DMS79 treated with DMSO at 0.1 percent for 48 hours (cell line): ENCODE measurements around the gene LHPP.
A peak's percentile ranks its signal among the peaks of the same experiment; 100 is the strongest.

ENCODE experiments used
- DNase-seq: peaks from one replicate; lab custom pipeline; 2025; lab: John Stamatoyannopoulos, UW

The LHPP gene

DNA sequence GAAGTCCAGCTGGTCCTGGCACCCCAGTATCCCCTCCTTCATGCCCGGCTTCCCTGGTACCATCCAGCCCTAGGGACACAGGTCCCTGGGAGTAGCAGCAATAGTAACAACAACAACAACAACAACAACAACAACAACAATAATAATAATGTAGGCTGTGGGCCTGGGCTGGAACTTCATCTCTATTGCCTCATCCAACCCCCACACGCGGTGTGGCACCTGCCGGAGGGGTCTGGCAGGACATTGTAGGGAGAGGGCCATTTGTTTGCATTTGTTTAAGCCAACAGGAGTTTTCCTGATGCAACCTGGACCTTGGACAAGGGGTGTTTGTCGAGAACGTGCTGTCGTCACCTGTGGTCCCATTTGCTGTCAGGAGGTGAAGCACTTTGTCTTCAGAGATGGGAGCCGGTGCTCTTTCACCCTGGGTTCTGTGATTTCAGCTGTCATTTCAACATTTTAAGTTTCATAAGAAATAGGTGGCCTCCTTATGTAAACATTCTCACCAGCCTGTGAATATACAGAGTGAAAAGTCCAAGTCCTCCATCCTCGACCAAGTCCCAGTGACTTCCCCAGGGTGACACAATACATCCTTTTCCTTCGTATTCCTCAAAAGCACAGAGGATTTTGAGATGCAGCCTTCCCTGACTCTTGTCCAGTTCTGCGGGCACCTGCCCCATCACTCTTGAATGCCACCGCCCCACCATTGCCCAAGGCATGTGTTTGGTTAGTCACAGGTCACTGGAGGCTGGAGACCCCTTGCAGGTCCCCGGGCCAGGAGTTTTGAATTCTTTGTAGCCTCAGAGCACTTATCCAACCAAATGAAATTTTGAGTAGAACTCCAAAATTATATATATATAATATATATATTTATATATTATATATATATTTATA is 9.2 kb downstream of the LHPP start:
- DNase-seq = no peak

DNA sequence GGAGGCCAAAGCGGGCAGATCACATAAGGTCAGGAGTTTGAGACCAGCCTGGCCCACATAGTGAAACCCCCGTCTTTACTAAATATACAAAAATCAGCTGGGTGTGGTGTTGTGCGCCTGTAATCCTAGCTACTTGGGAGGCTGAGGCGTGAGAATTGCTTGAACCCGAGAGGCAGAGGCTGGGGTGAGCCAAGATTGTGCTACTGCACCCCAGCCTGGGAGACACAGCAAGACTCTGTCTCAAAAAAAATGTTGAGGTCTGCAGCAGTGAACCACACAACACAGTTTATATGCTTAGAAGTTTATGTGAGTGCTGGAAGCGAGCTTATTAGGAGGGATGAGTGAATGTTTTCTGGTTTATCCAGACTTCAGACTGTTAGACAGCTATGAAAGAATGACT is 10.4 kb downstream of the LHPP start:
- no peak for DNase-seq

DNA sequence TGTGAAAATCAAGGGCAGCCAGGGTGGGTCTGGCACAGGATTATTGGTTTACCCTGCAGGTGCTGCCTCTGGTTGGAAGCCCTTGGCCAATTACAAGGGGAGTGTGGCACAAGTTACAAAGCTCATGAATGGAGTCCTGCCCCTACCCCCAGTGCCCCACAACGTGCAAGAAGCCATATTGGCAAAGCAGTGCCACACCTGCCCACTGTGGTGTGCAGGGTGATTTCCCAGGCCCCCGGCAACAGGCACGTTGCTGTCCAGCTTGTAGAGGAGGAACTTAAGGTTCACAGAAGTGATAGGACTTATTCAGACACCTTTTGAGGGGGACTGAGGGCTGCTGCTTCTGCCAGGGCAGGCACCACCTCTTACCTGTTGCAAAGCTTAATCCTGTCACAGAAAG is 11.4 kb downstream of the LHPP start:
- DNase-seq = no peak

DNA sequence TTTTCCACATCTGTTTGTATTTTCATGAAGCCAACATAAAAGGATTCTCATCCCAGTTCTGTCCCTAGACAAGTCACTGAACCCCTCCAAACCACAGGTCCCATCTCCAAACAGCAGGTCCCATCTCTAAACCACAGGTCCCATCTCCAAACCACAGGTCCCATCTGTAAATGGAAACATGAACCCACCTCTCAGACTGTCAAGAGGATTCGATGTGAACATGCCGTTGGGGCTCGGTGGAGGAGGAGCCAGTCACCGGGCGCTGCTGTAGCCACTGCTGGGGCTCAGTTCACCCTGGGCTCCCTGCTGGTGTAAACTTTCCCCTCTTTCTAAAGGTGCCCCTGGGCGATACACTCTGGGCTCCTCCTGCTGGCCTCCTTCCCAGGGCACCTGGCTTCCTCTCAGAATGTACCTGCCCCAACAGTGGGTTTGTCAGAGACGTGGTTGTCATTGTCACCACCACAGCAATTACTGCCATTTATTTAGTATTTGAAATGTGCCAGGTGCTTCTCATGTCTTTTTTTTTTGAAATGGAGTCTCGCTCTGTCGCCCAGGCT is 13.0 kb downstream of the LHPP start:
- DNase-seq = no peak

DNA sequence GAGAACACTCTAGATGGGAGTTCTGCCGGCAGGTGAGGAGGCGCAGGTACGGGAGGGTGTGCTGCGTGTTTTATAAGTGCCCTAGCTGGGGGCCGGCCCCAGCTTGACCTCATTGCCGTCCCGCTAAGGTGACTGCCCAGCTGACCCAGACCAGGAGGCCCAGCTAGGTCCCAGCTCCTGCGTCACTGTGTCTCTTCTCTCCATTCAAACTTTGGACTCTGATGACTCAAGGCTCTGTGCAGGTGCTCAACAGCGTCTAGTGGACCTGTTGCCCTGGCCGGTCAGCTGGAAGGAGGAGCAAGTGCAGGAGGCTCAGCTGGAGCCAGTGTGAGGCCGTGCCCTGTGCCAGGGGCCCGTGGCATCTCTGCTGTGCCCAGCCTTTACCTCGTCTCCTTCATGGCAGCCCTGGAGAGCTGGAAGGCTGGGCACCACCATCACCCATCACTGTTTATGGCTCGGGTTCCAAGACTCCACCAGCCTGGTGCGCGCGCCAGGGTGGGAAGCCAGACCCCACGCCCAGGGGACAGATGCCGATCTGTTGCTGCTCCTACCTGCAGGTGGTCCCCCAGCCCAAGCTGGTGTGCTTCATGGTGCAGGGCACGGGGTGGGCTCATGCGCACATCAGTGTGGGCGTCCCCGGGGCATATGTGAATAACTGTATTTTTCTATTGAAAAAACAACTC is 14.6 kb downstream of the LHPP start:
- DNase-seq = no peak

DNA sequence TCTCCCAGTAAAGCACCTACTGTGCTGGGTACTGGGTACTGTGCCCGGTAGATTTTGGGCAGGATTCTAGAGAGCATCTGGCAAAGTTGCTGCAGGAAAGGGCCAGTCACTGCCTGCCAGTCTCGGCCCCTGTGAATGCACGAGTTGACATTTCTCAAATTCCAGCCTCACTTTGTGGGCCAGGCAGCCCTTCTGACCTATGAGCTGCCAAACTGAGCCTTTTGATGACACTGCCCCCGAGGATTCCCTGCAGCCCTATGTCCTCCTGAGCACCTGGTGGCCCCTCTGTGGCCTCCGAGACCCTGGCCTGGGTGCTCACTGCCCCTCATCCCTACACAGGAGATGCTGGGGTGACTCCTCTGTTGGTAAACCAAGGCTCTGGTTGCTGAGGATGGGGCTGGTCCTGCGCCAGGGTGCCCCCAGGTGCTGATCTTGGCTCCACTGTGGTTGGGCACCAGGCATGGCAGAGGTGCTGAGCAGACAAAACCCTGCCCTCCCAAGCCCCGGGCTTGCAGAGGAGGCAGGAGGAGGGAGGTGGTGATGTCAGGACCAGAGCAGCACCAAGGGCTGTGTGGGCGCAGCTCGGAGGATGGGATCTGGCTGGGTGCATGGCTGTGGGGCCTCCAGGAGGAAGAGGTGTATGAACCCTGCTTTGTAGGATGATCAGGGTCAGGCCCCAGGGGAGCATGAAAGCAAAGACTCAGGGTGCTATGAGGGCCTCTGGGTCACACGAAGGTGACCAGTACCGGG is 16.2 kb downstream of the LHPP start:
- no peak for DNase-seq

DNA sequence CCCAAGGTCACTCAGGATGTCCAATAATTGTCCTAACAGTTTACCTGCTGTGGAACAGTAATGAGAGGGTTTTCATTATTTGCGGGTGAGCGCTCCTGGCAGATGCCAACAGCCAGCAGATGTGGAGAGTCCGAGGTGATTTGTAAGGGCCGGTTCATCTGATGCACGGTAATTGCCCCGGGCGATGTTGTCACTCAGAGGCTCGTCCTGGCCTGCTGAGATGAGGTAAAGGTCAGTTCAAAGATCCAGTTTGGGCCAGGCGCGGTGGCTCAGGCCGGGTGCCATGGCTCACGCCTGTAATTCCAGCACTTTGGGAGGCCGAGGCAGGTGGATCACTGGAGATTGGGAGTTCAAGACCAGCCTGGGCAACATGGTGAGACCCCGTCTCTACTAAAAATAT is 16.9 kb downstream of the LHPP start:
- no peak for DNase-seq

DNA sequence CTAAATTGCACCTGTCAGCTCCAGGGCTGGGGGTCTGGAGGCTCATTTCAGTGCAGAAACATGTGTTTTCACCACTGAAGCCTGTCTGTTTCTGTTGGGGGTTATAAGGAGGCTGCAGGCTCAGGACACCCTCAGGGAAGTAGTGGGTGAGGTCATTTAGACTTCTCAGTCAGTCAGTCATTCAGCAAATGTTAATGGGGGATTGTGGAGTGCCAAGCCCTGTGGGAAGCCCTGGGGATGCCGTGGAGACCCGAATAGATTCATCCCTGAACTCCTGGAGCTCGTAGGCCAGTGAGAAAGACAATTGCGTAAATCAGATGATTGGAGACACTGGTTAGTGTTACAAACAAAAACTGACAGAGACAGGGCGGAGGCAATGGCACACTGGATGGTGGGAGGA is 19.2 kb downstream of the LHPP start:
- no peak for DNase-seq

DNA sequence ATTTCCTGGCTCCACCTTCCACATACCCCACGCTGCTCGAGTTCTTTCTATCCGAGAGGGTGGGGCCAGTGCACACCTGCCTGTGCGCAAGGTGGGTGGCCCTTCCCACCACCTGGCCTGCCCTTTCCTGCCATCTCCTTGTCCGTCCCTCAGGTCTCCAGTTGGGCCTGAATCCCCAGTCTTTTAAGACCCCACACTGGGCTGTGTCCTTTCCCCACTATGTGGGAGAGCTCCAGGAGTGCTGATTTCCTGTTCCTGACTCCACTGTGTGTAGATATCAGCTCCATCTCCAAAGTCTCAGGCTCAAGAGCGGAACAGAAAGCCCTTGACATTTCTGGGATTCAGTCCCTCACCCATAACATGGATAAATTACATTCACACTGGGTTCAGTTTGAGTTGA is 20.1 kb downstream of the LHPP start:
- DNase-seq = peak; percentile 55

DNA sequence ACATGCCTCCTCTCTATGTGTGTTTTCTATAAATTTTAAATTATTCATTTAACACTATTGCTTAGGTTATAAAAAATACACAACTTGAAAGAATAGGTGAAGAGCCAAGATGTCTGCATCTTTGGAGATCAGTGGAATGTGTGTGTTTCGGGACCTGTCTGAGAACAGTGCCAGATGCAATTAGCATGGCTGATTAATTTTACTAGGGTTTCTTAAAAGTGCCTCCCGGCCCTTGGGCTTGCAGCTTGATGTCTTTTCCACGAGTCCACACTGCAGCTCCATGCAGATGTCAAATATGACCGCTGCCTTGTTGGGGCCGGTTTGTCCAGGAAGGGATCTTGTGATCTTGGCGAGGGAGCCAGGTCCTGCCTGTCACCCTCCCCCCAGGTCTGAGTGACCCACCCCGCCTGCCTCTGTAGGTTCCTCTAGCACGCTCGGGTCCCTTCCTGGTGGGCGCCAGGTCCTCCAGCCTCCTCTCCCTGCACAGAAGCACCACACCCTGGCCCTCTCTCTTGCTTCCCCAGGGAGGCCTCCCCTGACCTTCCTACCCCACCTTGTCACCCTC is 20.7 kb downstream of the LHPP start:
- peak; percentile 78 for DNase-seq

DNA sequence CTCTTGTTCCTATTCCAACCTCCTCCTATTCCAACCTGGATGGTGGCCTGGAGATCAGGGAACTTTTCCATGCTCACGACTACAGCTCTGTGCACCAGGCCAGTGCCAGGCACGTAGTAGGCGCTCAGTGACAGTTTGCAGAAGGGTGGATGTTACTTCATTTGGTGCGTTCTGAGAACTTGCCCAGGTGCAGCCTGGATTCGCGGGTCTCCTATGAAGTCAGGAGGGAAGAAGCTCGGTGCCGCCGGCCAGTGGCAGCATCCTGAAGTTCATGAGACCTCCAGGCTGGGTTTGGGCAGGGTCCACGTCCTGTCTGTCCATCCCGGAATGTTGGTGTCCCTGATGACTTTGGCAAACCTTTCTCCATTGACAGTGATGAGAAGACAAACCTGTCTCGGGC is 21.3 kb downstream of the LHPP start:
- DNase-seq = no peak

DNA sequence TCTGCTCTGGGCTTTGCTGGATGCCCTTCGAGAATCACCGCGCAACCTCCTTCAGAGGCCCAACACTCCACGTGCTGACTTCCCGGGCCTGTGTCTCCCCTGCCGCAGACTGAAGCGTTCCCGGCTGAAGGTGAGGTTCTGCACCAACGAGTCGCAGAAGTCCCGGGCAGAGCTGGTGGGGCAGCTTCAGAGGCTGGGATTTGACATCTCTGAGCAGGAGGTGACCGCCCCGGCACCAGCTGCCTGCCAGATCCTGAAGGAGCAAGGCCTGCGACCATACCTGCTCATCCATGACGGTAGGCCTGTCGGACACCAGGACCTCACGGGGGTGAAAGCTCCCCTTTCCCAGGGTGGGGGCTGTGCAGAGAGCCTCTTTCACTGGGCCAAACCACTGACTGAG is 22.4 kb downstream of the LHPP start:
- no peak for DNase-seq

DNA sequence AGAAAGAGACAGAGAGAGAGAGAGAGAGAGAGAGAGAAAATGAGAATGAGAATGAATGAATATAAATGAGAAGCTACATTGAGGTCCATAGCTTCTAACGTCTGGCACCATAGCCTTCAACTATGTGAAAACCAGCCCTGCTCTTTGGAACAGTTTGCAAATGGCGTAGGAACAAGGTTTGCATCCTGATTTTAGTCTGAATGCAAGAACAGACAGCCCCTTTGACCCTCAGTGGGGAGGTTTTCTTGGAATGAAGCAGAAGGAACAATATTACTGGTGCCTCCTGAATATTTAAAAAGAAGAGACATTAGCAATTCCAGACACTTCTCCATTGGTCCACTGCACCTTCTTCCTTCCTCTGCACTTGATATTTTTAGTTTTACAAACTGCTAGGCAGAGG is 23.0 kb downstream of the LHPP start:
- DNase-seq = no peak

DNA sequence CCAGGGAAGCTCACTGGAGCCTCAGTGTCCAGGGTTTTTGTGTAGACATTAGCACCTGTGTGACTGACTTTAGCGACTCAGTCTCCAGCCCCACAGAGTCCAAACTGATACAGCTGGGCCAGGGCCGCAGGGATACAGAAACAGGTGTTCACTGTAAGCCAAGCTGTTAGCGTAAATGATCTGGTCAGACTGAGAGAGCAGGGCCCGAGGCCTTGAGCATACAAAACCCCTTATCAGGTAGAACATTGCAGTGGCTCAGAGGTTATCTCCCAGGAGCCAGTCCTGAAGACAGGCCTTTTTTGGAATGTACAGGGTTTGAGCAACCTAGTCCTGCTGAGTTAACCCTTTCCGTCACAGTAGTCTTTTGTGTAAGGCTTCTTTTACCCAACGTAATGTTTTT is 25.0 kb downstream of the LHPP start:
- DNase-seq = no peak

DNA sequence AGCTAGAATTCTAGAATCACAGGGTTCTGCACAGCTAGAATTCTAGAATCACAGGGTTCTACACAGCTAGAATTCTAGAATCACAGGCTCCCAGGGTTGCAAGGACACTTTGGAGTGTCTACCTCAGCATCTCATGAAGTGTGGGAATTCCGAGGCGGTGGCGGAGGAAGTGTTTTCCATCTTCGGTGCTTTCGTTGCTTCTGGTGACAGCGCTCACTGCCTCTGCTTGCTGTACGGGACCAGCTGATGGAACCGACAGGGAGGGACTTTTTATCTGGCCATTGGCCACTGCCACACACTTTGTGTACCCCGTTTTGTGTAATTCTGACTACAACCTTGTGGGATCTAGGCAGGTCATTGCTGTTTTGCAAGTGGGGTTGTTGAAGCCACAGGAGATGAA is 29.5 kb downstream of the LHPP start:
- no peak for DNase-seq

DNA sequence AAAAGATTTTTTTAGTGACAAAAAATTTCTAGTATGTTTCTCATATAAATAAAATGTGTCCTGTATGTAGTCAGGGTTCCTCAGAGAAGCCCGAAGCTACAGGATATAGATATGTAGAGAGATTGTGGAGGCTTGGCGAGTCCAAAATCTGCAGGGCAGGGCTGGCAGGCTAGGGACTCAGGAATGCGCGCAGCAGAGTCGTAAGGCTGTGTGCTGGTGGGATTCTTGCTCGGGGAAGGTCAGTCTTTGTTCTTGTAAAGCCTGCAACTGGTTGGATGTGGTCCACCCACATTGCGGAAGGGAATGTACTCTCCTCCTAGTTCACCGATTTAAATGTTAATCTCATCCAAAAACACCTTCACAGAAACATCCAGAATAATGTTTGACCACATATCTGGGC is 30.6 kb downstream of the LHPP start:
- DNase-seq = no peak

DNA sequence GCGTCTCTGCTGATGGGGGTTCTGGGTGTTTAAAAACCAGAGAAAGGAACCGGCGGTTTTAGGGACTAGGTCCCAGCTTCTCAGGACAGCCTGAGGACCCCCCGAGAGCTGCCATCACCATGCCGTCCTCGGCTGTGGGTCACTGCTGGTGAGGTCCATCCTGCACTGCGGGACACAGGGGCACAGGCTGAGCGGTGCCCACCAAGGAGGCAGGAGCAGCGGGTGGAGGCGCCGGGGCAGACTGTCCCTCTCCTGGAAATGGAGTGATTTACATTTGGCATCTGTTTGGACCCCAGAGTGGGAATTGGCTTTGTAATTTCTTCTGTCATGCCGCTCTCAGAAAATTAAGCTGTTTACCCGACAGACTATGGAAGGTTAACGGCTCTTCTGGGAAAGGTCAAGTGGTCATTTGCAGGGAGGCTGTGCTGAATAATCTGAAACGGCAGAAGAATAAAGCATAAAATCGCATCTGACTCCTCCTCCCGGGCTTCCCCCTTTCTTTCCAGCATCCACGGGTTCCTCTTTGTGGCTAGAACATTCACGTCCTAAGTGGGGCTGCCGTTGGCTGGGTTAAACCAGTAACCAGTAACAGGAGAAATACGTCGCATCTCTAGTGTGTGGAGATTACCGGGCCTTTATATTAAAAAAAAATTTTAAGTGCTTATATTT is 31.7 kb downstream of the LHPP start:
- DNase-seq = peak; percentile 10

DNA sequence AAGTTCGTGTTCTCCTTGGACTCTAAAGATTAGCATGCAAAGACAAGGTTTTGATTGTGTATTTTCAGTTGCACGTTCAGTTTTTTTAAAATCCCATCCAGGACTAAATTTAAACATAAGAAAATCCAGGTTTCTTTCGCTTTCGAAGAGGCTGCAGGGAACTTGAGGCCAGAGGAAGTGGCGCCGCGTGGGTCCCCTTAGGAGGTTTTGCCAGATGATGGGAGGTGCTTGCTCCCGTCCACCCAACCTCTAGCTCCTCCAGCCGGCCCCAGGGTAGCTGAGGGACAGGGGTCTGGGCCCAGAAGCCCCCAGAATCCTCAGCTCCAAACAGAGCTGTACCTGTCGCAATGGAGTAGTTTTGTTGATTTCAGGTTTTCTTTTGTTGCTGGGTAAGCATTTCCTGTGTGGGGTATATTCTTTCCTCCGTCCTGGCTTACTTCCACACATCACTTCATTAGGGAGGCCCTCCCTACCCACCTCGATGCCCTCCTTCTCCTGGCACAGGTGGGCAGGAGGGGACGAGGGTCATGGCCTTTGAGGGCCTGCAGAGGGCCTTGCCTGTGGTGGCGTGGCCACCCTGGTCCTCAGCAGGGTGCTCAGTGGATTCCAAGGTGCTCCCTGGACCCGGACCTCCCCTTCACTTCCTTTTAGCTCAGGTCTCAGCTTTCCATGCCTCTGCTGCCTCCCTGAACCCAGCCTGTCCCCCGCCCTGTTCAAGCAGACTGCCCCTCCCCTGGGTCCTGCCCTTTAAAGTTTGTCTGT is 32.6 kb downstream of the LHPP start:
- no peak for DNase-seq

DNA sequence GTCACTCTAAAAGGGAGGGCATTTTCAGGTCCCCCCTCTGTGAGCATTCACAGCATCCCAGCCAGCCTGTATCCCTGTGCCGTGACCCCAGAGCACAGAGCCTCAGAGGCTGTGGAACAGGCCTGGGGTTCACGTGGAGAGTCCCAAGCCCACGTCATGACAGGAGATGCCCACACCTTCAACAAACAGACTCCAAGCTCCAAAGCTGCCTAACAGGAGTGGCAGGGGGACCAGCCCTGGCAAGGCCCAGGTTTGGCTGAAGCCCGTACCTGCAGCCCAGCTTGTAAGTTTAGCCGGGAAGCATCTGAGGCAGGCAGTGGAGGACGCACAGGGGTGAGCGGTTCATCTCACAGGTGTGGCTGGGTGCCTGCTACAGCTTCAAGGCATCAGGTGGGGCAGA is 33.5 kb downstream of the LHPP start:
- DNase-seq = no peak

DNA sequence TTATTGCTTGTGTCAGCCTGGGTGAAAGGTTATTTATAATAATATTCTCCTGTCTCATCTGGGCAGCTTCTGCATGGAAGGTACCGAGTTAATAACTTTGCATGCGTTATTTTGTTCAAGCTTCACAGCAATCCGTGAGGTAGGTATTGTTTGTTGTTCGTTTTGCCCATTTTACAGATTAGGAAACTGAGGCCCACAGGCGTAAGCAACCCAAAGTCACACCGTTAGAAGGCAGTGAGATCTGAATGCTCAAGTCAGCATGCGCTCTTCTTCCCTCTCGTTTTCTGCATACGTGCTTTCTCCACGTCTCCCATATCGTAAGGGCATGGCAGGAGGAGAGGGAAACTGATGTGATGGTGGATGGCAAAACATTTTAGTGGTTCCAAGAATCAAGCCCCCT is 34.1 kb downstream of the LHPP start:
- DNase-seq = no peak

DNA sequence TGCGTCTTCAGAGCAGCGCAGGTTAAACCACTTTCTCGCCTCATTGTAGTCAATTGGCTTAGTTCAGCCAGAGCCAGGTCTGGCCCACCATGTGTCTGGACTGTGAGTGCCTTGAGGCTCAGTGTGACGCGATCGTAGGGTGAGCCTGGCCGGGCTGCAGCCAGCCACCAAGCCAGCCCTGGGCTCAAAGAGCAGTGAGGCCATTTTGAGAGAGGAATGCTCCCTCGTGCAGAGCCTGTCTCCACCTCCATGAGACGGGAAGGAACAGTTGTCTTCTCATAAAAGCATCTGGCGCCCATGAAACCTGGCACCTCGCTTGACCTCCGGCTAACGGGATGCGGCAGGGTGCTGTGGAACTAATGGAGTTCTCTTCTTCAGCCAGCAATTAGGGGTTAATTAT is 34.5 kb downstream of the LHPP start:
- no peak for DNase-seq
